Measurements from ENCODE around the gene CRYBG2. TPM values are rescaled to one million over a fixed set of nuclear protein-coding genes. Genes with fewer than 3 reads are reported as not detected.

Gene CRYBG2
- total and polyA plus RNA-seq, 4 donors, result 0.37 to 7.7 (median 2.7) TPM

DNA sequence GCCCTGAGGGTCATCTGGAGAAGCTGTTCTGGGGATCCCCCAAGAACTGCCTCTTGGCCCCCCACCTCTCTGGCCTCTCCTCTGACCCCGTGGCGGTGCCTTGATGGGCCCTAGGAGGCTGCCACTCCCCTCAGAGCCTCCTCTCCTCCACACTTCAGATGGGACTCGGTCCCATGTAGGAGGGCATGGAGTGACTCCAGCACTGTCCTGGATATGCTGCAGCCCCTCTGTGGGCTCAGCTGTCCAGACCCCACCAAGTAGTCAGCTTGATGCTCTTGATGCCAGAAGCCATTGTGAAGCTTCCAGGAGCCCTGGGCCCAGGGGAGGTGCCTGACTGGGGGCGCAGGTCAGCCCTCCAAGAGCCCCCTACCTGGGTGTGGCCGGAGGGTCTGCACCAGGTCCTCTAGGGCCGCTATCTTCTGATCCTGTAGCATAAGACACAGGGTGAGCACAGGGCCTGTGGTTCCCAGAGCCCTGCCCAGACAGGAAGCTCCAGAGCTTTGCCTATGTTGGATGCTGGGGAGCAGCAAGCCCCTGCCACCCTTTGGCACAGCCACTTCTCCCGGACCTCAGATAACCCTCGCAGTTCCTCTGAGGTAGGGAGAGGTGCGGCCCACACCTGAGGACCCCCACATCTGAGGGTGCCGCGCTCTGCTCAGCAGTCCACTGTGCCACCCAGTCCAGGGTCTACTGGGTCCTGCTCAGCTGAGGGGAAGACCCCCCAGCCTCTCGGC is 56.7 kb downstream of the CRYBG2 start:
- ATAC-seq (ENCODE audit: insufficient read depth, low FRiP score), result no peak

DNA sequence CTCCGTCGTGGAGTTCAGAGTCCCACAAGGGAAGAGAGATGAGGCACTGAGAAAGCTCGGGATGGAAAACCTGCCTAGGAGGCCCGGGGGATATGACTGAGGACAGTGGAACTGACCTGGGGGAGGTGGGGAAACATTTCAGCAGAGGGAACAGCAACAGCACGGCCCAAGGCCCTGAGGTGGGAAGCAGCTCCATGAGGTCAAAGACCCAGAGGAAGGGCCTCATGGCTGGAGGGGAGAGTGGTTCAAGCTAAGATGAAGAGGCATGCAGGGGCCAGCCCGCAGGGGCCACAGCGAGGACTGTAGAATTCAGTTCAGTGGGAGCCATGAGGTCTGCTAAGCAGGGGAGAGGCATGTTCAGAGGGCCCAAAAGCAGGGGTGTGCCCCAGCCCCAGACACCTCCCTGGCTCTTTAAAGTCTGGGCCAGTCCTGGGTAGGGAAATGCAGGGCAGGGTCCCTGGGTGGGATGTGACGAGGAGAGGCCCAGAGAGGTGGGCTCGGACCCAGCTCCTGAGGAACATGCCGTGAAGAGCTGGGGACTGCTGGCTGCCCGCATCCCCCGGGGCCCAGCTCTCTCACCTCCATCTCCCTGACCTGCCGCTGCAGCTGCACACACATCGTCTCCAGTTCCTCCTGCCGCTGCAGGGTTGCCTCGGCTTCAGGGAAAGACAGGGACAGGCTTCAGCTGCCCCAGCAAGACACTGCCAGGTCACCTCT is 57.4 kb downstream of the CRYBG2 start:
- H3K9me3 ChIP-seq (ENCODE audit: control insufficient read depth in 4 of 4, insufficient read depth in 3 of 4, low read length in 3 of 4), result no peaks in the 10 kb centered on the region
- H3K9ac ChIP-seq (ENCODE audit: insufficient read depth in 1 of 2, low read length in 2 of 2), result no peak overlapping the region
- ATAC-seq (ENCODE audit: insufficient read depth, low FRiP score) (no peak), DNase-seq (no peak)
- no peak overlapping the region for H3K4me3 ChIP-seq
- H3K27ac ChIP-seq (ENCODE audit: low read depth in 1 of 2, low read length in 1 of 2), result no peak overlapping the region
- no peaks in the 10 kb centered on the region for H3K4me1 ChIP-seq (ENCODE audit: control insufficient read depth in 5 of 5, insufficient read depth in 5 of 5, low read length in 5 of 5)
- H3K36me3 ChIP-seq (ENCODE audit: control insufficient read depth in 4 of 4, insufficient read depth in 4 of 4, low read length in 4 of 4), result peaks cover 0 to 18% (median 0%) of the 10 kb centered on the region in 4 donors
- TF ChIP-seq, protein P1, sequence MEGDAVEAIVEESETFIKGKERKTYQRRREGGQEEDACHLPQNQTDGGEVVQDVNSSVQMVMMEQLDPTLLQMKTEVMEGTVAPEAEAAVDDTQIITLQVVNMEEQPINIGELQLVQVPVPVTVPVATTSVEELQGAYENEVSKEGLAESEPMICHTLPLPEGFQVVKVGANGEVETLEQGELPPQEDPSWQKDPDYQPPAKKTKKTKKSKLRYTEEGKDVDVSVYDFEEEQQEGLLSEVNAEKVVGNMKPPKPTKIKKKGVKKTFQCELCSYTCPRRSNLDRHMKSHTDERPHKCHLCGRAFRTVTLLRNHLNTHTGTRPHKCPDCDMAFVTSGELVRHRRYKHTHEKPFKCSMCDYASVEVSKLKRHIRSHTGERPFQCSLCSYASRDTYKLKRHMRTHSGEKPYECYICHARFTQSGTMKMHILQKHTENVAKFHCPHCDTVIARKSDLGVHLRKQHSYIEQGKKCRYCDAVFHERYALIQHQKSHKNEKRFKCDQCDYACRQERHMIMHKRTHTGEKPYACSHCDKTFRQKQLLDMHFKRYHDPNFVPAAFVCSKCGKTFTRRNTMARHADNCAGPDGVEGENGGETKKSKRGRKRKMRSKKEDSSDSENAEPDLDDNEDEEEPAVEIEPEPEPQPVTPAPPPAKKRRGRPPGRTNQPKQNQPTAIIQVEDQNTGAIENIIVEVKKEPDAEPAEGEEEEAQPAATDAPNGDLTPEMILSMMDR (IDR thresholded peaks at IDR 0.05; ENCODE audit: control extremely low read depth, extremely low read depth), result no peak
- WGBS, 2 donors, result 89 to 93% methylated on average over 16 of the region's 16 CpGs
- H3K27me3 ChIP-seq (ENCODE audit: control insufficient read depth in 3 of 3, insufficient read depth in 3 of 3, low read length in 2 of 3), result no peaks in the 10 kb centered on the region

More for the DNA sequence above, 56.7 kb downstream of the CRYBG2 start:
- Histone ChIP-seq H3K27me3 (ENCODE audit: control insufficient read depth in 3 of 3, insufficient read depth in 3 of 3, low read length in 2 of 3) (no peaks in the 10 kb centered on the region), H3K9me3 (ENCODE audit: control insufficient read depth in 4 of 4, insufficient read depth in 3 of 4, low read length in 3 of 4) (no peaks in the 10 kb centered on the region), H3K9ac (ENCODE audit: insufficient read depth in 1 of 2, low read length in 2 of 2) (no peak overlapping the region), H3K36me3 (ENCODE audit: control insufficient read depth in 4 of 4, insufficient read depth in 4 of 4, low read length in 4 of 4) (peaks cover 0 to 18% (median 0%) of the 10 kb centered on the region in 4 donors), H3K4me3 (no peak overlapping the region), H3K27ac (ENCODE audit: low read depth in 1 of 2, low read length in 1 of 2) (no peak overlapping the region), H3K4me1 (ENCODE audit: control insufficient read depth in 5 of 5, insufficient read depth in 5 of 5, low read length in 5 of 5) (no peaks in the 10 kb centered on the region)
- no peak for DNase-seq
- 94 to 96% methylated on average over 12 of the region's 12 CpGs for WGBS, 2 donors
- TF ChIP-seq, protein P1 (IDR thresholded peaks at IDR 0.05; ENCODE audit: control extremely low read depth, extremely low read depth), result no peak

DNA sequence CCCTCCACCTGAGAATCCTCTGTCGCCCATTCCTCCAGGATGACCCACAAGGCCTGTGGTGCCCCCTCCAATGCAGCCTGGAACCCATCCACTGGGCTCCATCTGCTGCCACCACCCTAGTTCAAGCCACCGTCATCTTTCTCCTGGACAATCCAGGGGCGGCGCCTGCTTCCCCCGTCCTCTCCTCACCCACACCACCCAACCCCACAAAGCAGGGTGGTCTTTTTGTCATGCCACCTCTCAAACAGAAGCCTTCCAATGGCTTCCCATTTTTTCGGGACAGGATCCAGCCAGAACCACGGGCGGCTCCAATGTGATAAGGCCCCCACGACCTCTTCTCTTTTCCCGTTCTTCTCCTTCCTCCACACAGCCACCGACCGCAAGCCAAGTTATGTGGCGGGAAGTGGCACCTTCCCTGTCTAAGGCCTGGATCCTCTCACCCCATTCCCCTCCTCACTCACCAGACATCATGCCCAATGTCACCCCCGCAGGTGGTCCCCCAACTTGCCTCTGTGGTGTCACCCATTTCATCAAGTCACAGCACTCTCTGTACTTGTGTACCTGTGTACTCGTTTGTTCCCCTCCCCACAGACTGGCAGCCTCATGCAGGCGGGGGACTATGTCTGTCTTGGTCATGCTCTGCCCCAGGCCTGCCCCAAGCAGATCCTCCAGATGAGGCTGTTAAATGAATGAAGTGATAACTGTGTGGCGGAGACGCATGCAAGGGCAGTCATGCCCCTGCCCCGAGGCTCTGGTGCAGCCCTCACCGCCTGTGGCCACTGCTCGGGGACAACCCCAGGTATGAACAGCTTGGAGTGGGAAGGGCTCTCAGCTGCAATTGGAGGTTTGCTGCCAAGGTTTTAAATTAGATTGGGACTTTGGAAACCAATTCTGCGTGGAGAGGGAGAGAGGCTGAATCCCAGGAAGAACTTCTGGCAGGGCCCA is 58.5 kb downstream of the CRYBG2 start:
- Histone ChIP-seq H3K9me3 (ENCODE audit: control insufficient read depth in 4 of 4, insufficient read depth in 3 of 4, low read length in 3 of 4) (no peaks in the 10 kb centered on the region), H3K4me1 (ENCODE audit: control insufficient read depth in 5 of 5, insufficient read depth in 5 of 5, low read length in 5 of 5) (peaks cover 0 to 2% (median 0%) of the 10 kb centered on the region in 5 donors), H3K27ac (ENCODE audit: low read depth in 1 of 2, low read length in 1 of 2) (no peak overlapping the region), H3K36me3 (ENCODE audit: control insufficient read depth in 4 of 4, insufficient read depth in 4 of 4, low read length in 4 of 4) (peaks cover 0 to 18% (median 0%) of the 10 kb centered on the region in 4 donors), H3K9ac (ENCODE audit: insufficient read depth in 1 of 2, low read length in 2 of 2) (no peak overlapping the region), H3K27me3 (ENCODE audit: control insufficient read depth in 3 of 3, insufficient read depth in 3 of 3, low read length in 2 of 3) (no peaks in the 10 kb centered on the region), H3K4me3 (no peak overlapping the region)
- DNase-seq (no peak), ATAC-seq (ENCODE audit: insufficient read depth, low FRiP score) (no peak)
- WGBS, 2 donors, result 86 to 88% methylated on average over 22 of the region's 22 CpGs
- TF ChIP-seq, protein P1 (IDR thresholded peaks at IDR 0.05; ENCODE audit: control extremely low read depth, extremely low read depth), result no peak

All from lung (tissue), 12 donors.